HG03432 (cell line): ENCODE measurements around the gene ANKRD13A.
"Not testable (repeated sequence)": the region's sequence is repeated elsewhere in the genome, so short reads cannot be mapped to it uniquely, and the experiment has no call there.

Experiments
- ATAC-seq: cut with Tn5 transposase; IDR thresholded peaks from one replicate; pipeline ENCODE4 v1.9.1; 2021; ENCODE audit warnings: mild to moderate bottlenecking, moderate library complexity; ENCODE audit not compliant: unreplicated experiment

The ANKRD13A gene

DNA sequence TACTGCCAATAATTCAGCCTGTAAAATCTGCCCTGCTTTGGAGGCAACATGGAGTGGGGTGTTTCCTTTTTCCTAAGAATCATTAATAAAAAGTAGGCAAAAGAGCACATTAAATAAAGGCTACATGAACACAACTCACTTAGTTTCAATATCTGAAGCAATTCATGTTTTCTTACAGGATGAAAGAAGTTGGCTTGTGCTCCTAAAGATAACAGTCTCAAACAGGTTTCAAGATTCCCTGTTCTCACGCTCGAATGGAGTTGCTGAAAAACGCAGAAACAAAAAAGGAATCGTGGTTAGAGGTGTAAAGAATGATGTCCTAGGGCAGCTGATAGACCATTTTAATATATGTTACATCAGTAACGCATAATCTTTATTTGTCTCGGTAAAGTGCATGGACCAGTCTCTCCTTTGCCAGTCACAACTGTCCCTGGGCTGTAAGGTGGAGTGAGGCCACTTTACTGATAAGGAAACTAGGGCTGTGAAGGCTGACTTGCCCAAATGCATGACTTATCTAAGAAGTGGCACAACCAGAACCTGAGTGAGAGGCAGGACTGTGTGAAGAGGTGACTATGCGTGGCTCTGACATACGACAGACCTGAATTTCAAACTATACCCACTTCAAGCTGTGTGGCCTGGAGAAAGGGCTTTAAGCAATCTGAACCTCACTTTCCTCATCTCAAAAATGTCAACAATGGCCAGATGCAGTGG lies 15.6 kb upstream of the ANKRD13A start:
- no peak for ATAC-seq

DNA sequence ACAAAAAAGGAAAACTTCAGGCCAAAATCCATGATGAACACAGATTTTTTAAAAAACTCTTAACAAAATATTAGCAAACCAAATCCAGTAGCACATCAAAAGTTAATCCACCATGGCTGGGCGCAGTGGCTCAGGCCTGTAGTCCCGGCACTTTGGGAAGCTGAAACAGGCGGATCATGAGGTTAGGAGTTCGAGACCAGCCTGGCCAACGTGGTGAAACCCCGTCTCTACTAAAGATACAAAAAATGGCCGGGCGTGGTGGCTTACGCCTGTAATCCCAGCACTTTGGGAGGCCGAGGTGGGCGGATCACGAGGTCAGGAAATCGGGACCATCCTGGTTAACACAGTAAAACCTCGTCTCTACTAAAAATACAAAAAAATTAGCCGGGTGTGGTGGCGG lies 13.0 kb upstream of the ANKRD13A start:
- not testable (repeated sequence) for ATAC-seq

- no peak for ATAC-seq
These were observed 11.6 kb upstream of the ANKRD13A start for GRCh38 chr12:109987615-109988014.

GRCh38 chr12:109988274-109988673 lies 11.0 kb upstream of the ANKRD13A start:
- no peak for ATAC-seq

- no peak for ATAC-seq
These were observed 10.3 kb upstream of the ANKRD13A start for GRCh38 chr12:109988903-109989302.

GRCh38 chr12:109989380-109989779 lies 9.8 kb upstream of the ANKRD13A start:
- ATAC-seq, result no peak

- no peak for ATAC-seq
These were observed 7.6 kb upstream of the ANKRD13A start for GRCh38 chr12:109991586-109991985.

DNA sequence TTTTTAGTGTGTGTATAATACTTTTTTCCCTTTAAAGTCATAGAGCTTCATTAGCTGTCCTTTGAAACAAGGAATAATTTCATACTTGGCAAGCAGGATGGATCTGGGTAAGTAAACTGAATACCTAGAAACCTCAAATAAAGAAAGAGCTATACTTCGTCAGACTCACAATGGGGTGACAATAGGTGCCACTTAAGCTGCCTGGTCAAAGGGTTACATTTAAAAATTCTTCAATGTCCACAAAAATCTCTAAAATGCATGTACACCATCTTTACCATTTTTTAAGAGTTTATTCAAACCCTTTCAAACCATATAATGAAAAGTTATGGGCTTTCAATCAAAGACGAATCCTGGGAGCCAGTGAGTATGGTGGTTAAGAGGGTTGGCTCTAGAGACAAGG lies 6.1 kb upstream of the ANKRD13A start:
- no peak for ATAC-seq

DNA sequence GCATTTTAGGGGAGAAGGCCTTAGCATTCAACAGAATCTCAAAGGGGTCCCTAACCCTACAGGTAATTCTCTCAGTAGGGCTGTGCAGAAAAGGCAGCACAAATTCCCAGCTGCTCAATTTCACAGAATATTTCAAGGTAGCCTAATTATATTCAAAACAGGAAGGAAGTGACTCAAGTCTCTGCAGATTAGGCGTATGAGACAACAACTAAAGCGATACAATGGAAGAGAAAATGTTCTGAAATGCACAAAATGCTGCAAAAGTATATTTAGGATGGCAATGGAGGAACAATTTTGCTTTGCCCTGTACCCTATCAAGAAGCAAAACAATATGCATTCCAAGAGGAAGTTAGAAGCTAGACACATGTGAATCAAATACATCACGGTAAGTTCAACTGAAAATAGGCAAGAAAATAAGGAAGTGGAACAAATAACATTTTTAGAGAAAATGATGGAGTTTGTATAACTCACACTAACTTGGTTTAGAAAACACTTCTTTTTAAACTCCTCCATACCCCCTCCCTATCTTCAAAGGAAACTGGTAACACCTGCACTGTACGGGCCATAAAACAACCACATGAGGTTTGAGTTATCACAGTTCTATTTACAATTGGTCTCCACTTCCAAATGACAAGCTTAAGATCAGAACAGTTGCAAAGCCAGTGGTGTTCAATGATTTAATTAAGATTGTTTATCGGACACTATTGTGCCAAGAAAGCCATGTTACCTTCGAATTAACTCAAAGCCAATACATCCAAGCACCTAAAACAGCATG lies 4.6 kb upstream of the ANKRD13A start:
- no peak for ATAC-seq

GRCh38 chr12:109995361-109995685 lies 3.9 kb upstream of the ANKRD13A start:
- no peak for ATAC-seq

GRCh38 chr12:109995686-109996482 lies 3.3 kb upstream of the ANKRD13A start, which contains the start of gene GIT2:
Gene GIT2 (minus strand): TSS chr12:109996368. CDS start chr12:109996224, 144 bp downstream.
- peak; percentile 73 for ATAC-seq

GRCh38 chr12:109996483-109996853 lies 2.8 kb upstream of the ANKRD13A start:
- no peak for ATAC-seq

- no peak for ATAC-seq
These were observed 1.8 kb upstream of the ANKRD13A start for GRCh38 chr12:109997393-109997792.

DNA sequence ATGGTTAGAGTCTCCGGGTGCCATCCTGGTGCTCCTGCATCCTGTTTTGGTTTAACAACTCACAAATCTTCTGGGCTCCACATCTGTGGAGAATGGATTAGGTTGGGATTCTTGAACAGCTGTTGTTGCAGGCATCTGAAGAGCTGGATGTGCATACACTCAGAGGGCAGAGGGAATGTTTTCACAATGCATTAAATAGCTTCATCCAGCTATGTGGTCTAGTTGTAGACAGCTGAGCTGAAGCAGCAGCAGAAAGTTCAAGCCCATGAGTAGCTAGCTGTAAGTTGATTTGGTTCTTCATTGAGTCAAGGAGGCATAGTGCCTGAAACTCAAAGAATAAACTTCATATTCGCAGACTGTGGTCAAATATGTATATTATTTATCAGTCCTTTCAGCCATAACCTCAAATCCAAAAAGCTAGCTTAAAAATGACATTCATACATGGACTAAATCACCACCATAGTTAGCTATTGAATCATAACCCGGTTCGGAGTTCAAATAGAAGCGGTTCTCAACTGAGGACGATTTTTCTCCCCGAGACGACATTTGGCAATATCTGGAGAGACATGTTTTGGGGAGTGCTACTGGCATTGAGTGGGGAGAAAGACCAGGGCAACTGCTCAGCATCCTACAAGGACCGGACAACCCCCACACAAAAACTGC lies 858 bp upstream of the ANKRD13A start:
- ATAC-seq, result no peak

DNA sequence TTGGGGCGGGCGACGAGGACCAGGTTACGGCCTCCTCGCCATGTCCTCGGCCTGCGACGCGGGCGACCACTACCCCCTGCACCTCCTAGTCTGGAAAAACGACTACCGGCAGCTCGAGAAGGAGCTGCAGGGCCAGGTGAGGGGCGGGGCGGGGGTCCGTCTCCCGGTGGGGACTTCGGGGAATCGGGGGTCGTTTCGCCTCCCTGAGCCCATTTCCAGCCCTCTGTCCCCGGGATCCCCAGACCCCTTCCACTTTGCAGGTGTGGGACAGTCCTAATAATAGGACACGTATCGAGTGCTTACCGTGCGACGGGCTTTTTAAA lies 380 bp downstream of the ANKRD13A start:
- no peak for ATAC-seq

- ATAC-seq, result no peak
These were observed 814 bp downstream of the ANKRD13A start for GRCh38 chr12:109999983-110000505.

DNA sequence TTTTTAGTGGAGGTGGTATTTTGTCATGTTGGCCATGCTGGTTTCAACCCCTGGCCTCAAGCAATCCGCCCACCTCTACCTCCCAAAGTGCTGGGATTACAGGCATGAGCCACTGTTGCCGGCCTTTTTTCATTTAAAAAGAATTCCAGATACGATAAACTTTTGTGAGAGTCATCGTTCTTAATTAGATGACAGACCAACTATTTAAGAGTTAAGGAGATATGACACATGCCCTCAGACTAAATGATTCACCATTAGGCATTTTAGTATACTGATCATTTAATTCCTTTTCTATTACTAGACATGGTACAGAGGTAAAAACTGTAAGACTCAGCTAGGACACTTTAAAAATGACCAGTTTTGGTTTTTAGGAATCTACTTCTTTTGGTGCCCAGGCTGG lies 2.4 kb downstream of the ANKRD13A start:
- no peak for ATAC-seq

GRCh38 chr12:110002676-110003515 lies 3.7 kb downstream of the ANKRD13A start:
- no peak for ATAC-seq

DNA sequence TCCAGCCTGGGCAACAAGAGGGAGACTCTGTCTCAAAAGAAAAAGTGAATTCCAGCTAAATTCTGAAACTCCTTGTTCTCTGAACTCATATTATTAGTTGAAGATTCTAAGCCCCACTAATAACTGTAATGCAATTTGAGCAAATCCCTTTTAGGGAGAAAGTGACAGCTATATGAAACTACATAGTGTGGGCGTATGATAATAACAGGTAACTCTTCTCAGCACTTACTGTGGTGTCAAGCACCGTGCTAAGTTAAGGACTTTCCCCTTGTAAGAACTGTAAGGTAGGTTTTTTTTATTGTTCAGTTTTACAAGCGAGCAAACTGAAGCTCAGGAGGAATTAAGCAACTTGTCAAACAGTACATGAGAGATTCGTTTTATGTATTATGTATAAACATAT lies 5.4 kb downstream of the ANKRD13A start:
- peak; percentile 55 for ATAC-seq

DNA sequence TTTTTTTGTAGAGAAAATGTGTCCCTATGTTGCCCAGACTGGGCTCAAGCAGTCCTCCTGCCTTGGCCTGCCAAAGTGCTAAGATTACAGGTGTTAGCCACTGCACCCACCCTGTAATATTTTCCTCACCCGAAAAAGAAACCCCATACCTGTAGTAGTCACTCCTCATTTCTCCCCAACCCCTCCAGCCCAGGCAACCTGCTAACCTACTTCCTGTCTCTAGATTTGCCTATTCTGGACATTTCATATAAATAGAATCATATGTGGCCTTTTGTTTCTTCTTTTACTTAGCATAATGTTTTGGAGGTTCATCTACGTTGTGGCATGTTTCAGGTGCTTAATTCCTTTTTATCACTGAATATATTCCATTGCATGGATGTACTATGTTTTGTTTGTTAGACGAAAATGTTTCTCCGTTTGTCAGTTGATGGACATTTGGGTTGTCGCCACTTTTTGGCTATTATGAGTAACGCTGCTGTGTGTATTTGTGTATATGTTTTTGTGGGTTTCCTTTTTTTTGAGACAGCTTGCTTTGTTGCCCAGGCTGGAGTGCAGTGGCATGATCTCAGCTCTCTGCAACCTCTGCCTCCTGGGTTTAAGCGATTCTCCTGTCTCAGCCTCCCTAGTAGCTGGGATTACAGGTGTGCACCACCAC lies 6.2 kb downstream of the ANKRD13A start:
- peak; percentile 60 for ATAC-seq
